SU-DHL-6 (cell line): Measurements from ENCODE around the gene ZNF416.

Experiments used
- H2AFZ ChIP-seq: fragments of 200-600 bp; sonication (generic); 2 replicates; pipeline ENCODE4 v1.6.1; 2014; ENCODE audit warnings: low read depth, mild to moderate bottlenecking, moderate library complexity, mixed read lengths, antibody characterized with exemption, low read length; ENCODE audit not compliant: severe bottlenecking
- H3F3A ChIP-seq: fragments of 200-600 bp; shearing (Covaris generic); 2 replicates; pipeline ENCODE4 v1.6.0; 2016; ENCODE audit warnings: antibody characterized with exemption, mild to moderate bottlenecking; ENCODE audit not compliant: insufficient read depth
- H3K27ac ChIP-seq: fragments of 200-600 bp; sonication (generic); 2 replicates; pipeline ENCODE4 v1.5.1; 2016; ENCODE audit warnings: low read depth, mild to moderate bottlenecking, low read length, moderate library complexity, mixed read lengths
- H3K27me3 ChIP-seq: fragments of 200-600 bp; sonication (generic), shearing (Covaris generic); 2 replicates; pipeline ENCODE4 v1.6.0; 2014; ENCODE audit warnings: mild to moderate bottlenecking, low read length
- H3K36me3 ChIP-seq: fragments of 200-600 bp; sonication (generic); 2 replicates; pipeline ENCODE4 v1.6.1; 2014; ENCODE audit warnings: mild to moderate bottlenecking, low read length, mixed read lengths
- H3K4me2 ChIP-seq: fragments of 300-600, 200-600 bp; shearing (Covaris generic), sonication (generic); 2 replicates; pipeline ENCODE4 v1.6.0; 2014; ENCODE audit warnings: low read length, low read depth, mild to moderate bottlenecking; ENCODE audit not compliant: poor library complexity, severe bottlenecking
- H3K4me3 ChIP-seq: fragments of 200-600 bp; sonication (generic); 2 replicates; pipeline ENCODE4 v1.5.1; 2014; ENCODE audit warnings: antibody characterized with exemption, low read length, mild to moderate bottlenecking, mixed read lengths; ENCODE audit not compliant: insufficient read depth, poor library complexity, severe bottlenecking
- H3K79me2 ChIP-seq: fragments of 200-600 bp; sonication (generic); 2 replicates; pipeline ENCODE4 v1.6.1; 2014; ENCODE audit warnings: mild to moderate bottlenecking, low read length, moderate library complexity; ENCODE audit not compliant: insufficient read depth
- H3K9ac ChIP-seq: fragments of 200-600 bp; sonication (generic); 2 replicates; pipeline ENCODE4 v1.7.0; 2014; ENCODE audit warnings: mild to moderate bottlenecking, low read length
- H3K9me2 ChIP-seq: fragments of 200-600 bp; sonication (generic); replicated peaks from 2 replicates; pipeline ENCODE4 v1.6.1; 2014; ENCODE audit warnings: low read length; ENCODE audit not compliant: insufficient read depth
- H3K9me3 ChIP-seq: fragments of 200-600 bp; sonication (generic); 2 replicates; pipeline ENCODE4 v1.6.1; 2014; ENCODE audit warnings: low read length, mixed read lengths; ENCODE audit not compliant: insufficient read depth
- H4K20me1 ChIP-seq: fragments of 200-600 bp; sonication (generic); 2 replicates; pipeline ENCODE4 v1.6.1; 2014; ENCODE audit warnings: low read depth, mild to moderate bottlenecking, antibody characterized with exemption, low read length, moderate library complexity, mixed read lengths
- EZH2phosphoT487 ChIP-seq: fragments of 200-600 bp; sonication (generic), shearing (Covaris generic); conservative IDR thresholded peaks from 2 replicates; pipeline ENCODE4 v1.6.1; 2018; ENCODE audit warnings: mild to moderate bottlenecking, antibody characterized with exemption, low read length, moderate library complexity, mixed read lengths
- TF ChIP-seq, protein P1 (sequence below): fragments of 200-600 bp; sonication (generic); IDR thresholded peaks from one replicate; pipeline ENCODE4 v1.5.1; 2017; ENCODE audit warnings: antibody characterized with exemption, mild to moderate bottlenecking, low read length, moderate library complexity; ENCODE audit not compliant: insufficient read depth, poor library complexity, severe bottlenecking

The ZNF416 gene

GRCh38 chr19:57563547-57563946 lies 15.2 kb downstream of the ZNF416 start:
- Histone ChIP-seq H3K9ac (no peak overlapping the region), H3K9me3 (peaks cover 68% of the 10 kb centered on the region), H3K79me2 (no peaks in the 10 kb centered on the region), H3K9me2 (no peaks in the 10 kb centered on the region), H3K36me3 (no peaks in the 10 kb centered on the region), H3K27me3 (no peaks in the 10 kb centered on the region), H3K4me3 (no peak overlapping the region), H3K27ac (no peak overlapping the region), H3F3A (no peaks in the 10 kb centered on the region), H4K20me1 (no peaks in the 10 kb centered on the region), H2AFZ (no peak overlapping the region), H3K4me2 (no peak overlapping the region)
- TF ChIP-seq, protein P1, sequence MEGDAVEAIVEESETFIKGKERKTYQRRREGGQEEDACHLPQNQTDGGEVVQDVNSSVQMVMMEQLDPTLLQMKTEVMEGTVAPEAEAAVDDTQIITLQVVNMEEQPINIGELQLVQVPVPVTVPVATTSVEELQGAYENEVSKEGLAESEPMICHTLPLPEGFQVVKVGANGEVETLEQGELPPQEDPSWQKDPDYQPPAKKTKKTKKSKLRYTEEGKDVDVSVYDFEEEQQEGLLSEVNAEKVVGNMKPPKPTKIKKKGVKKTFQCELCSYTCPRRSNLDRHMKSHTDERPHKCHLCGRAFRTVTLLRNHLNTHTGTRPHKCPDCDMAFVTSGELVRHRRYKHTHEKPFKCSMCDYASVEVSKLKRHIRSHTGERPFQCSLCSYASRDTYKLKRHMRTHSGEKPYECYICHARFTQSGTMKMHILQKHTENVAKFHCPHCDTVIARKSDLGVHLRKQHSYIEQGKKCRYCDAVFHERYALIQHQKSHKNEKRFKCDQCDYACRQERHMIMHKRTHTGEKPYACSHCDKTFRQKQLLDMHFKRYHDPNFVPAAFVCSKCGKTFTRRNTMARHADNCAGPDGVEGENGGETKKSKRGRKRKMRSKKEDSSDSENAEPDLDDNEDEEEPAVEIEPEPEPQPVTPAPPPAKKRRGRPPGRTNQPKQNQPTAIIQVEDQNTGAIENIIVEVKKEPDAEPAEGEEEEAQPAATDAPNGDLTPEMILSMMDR: no peak
- no peak for TF ChIP-seq EZH2phosphoT487

DNA sequence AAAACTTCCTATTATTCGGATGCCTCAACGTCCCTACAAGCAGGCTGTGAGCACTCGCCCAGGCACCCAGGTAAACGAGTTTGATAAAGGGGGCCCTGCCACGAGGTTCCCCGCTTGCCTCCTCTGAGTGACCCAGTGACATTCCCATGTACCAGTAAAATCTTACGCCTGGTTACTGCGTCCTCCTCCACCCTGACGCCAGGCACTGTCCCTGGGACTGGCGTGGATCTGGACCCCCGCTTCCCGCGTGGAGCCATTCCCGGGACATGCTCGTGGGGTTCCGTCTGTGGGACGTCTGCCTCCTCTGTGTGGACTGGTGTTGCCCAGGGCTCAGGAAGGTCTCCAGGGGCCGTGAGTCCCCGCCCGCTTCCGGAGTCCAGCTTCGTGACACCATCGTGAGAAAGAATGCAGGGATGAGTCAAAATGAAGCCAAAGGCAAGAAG lies 18.6 kb downstream of the ZNF416 start:
- H3K36me3 ChIP-seq: 0 out of 2 replicates have a peak, but pooled peaks cover 1% of the 10 kb centered on the region
- TF ChIP-seq, protein P1: no peak
- TF ChIP-seq EZH2phosphoT487: no peak
- H3K27ac ChIP-seq: no peak overlapping the region
- 0 out of 2 replicates have a peak overlapping the region, but pooled peaks have one; percentile 73 for H3K9ac ChIP-seq
- H3K9me2 ChIP-seq: no peaks in the 10 kb centered on the region
- H2AFZ ChIP-seq: peak overlapping the region; percentile 77
- no peaks in the 10 kb centered on the region for H4K20me1 ChIP-seq
- no peaks in the 10 kb centered on the region for H3F3A ChIP-seq
- no peaks in the 10 kb centered on the region for H3K27me3 ChIP-seq
- H3K4me3 ChIP-seq: peak overlapping the region; percentile 62
- H3K4me2 ChIP-seq: peak overlapping the region; percentile 67
- peaks cover 33% of the 10 kb centered on the region; the same call in 1 of the 2 replicates for H3K9me3 ChIP-seq
- H3K79me2 ChIP-seq: peaks cover 6% of the 10 kb centered on the region; the same call in 1 of the 2 replicates

DNA sequence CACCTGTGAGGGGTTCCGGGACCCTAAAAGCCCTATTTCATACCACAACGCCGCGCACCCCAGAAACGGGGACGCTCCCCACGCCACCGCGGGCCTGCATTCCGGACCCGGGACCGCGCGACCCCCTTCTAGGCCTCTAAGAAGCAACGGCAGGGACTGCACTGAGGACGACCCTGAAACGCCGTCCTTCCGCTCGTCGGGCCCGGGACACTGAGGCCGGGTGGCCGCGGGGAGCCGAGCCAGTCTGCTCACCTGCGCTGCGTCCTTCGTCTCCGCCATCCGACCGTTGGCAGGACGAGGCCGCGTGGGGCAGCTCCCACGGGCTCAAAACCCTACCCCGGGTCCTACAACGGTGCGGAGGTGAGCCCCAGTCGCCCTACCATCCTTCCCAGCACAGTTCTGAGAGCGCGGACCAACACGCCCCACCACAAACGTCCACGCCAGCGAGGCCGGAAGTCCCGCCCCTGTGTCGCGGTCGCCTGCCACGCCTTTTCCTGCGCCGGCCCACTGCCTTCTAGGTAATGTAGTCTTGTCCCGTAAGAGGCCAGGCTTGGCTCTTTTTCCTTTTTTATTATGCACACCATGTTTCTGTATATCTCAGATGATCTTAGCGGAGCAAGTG lies 19.2 kb downstream of the ZNF416 start, which contains the start of gene ZNF550:
TSS of gene ZNF550 (minus strand) at position 460 of the 622 bp plus-strand sequence. CDS start at position 279, 181 bp downstream.
- H3K36me3 ChIP-seq: peaks cover 5% of the 10 kb centered on the region; the same call in 1 of the 2 replicates
- peak within 1 kb of the TSS; percentile 67 for H3K4me2 ChIP-seq
- H3K27ac ChIP-seq: no peak within 1 kb of the TSS
- H3K9me2 ChIP-seq: no peaks in the 10 kb centered on the region
- peak within 1 kb of the TSS; percentile 77 for H2AFZ ChIP-seq
- H3F3A ChIP-seq: no peaks in the 10 kb centered on the region
- H3K79me2 ChIP-seq: peaks cover 6% of the 10 kb centered on the region; the same call in 1 of the 2 replicates
- H3K9ac ChIP-seq: peak within 1 kb of the TSS; percentile 73
- H3K4me3 ChIP-seq: peak within 1 kb of the TSS; percentile 62
- TF ChIP-seq, protein P1: no peak
- no peak for TF ChIP-seq EZH2phosphoT487
- H3K9me3 ChIP-seq: peaks cover 28% of the 10 kb centered on the region; the same call in 1 of the 2 replicates
- no peaks in the 10 kb centered on the region for H4K20me1 ChIP-seq
- no peaks in the 10 kb centered on the region for H3K27me3 ChIP-seq
